ENCODE results near the gene DNM1.
"Not testable (repeated sequence)": the region's sequence is repeated elsewhere in the genome, so short reads cannot be mapped to it uniquely, and the experiment has no call there.

Gene DNM1

GRCh38 chr9:128226412-128226801, 23.2 kb downstream of the DNM1 start:
- no peak for DNase-seq

- DNase-seq, result not testable (repeated sequence)
These were observed 27.7 kb downstream of the DNM1 start for GRCh38 chr9:128230897-128231296.

GRCh38 chr9:128231638-128232527, 28.7 kb downstream of the DNM1 start:
- DNase-seq, result no peak

GRCh38 chr9:128232528-128233428, 29.6 kb downstream of the DNM1 start:
- DNase-seq, result no peak

GRCh38 chr9:128233817-128234406, 30.7 kb downstream of the DNM1 start:
- no peak for DNase-seq

- DNase-seq, result no peak
These were observed 38.9 kb downstream of the DNM1 start for GRCh38 chr9:128242124-128242523.

GRCh38 chr9:128242828-128243214, 39.6 kb downstream of the DNM1 start:
- DNase-seq, result no peak

- DNase-seq, result no peak
These were observed 40.2 kb downstream of the DNM1 start for GRCh38 chr9:128243215-128244018.

- no peak for DNase-seq
These were observed 41.1 kb downstream of the DNM1 start for GRCh38 chr9:128244091-128244836.

- DNase-seq, result no peak
These were observed 41.7 kb downstream of the DNM1 start for GRCh38 chr9:128244837-128245231.

- no peak for DNase-seq
These were observed 42.4 kb downstream of the DNM1 start for GRCh38 chr9:128245421-128246151.

GRCh38 chr9:128246471-128246870, 43.3 kb downstream of the DNM1 start:
- DNase-seq, result no peak

- DNase-seq, result no peak
These were observed 44.1 kb downstream of the DNM1 start for GRCh38 chr9:128247226-128247803.

- DNase-seq, result no peak
These were observed 46.4 kb downstream of the DNM1 start for GRCh38 chr9:128249558-128249907.

- DNase-seq, result no peak
These were observed 47.0 kb downstream of the DNM1 start for GRCh38 chr9:128249908-128250838.

GRCh38 chr9:128250839-128251731, 47.9 kb downstream of the DNM1 start:
- no peak for DNase-seq

- no peak for DNase-seq
These were observed 48.5 kb downstream of the DNM1 start for GRCh38 chr9:128251732-128252100.

- no peak for DNase-seq
These were observed 49.3 kb downstream of the DNM1 start for GRCh38 chr9:128252317-128253139.
